ENCODE results near the gene OXNAD1.

The OXNAD1 gene, protein sequence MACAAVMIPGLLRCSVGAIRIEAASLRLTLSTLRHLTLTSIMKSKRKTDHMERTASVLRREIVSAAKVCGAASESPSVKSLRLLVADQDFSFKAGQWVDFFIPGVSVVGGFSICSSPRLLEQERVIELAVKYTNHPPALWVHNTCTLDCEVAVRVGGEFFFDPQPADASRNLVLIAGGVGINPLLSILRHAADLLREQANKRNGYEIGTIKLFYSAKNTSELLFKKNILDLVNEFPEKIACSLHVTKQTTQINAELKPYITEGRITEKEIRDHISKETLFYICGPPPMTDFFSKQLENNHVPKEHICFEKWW

DNA sequence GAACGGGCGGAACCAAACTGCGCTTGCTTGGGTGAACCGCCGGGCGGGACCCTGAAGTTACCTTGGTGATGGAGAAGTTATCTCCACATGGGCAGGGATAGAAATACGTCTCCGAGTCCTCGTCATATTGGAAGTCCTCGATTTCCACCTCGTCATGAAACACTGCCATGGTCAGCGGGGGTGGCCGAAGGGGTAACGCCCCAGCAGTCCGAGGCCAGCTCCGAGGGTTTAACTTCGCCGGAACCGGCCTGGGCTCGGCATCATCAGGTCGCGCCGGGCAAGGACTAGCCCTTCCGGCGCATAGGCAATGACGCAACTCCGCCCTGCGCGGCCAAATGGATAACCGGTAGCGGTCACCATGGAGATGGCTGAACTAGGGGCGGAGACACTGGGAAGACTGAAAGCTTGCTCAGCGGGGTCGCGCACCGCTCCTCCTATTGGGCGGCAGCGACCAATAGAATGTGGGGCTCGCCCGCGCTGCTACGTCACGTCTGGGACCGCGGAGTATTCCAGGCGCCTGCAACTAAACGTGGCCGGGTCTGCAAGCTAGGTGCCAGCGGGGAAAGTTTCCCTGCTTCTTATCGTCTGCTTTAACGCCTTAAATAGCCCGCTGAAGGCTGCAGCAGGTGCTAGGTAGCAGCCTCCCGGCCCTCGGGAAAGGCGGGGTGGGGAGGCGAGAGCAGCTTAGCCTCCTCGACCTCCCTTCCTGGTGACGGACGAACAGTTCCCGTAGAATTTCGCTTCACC lies at the start of gene OXNAD1, which contains the start of gene DPH3:
OXNAD1 (plus strand) TSS at position 505 of the 747 bp plus-strand sequence. CDS start 5,741 bp downstream, outside the sequence.
DPH3 (minus strand) TSS at position 236 of the 747 bp plus-strand sequence; CDS start at position 169, 67 bp downstream.
- DNase-seq: peak; percentile 100

DNA sequence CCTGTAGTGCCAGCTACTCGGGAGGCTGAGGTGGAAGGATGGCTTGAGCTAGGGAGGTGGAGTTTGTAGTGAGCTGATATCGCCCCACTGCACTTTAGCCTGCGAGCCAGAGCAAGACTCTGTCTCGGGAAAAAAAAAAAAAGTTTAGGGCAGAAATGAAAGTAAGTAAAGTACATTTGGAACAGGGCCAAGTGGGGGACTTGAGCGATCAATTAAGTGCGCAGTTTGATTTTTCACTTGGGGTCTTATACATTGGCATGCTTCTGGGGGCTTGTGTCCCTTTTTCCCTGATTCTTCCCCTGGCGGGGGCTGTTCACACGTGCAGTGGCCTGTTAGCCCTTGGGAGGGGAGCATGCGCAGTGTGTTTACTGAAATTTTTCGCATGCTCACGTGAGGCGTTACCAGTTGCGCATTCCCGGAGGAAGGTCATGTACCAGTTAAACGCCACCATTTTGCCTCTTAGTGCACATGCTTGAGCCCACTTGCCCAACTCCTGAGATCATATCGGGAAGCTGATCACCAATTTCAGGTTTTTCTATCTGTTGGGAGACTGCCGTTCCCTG lies 48.6 kb upstream of the OXNAD1 start:
- no peak for DNase-seq

DNA sequence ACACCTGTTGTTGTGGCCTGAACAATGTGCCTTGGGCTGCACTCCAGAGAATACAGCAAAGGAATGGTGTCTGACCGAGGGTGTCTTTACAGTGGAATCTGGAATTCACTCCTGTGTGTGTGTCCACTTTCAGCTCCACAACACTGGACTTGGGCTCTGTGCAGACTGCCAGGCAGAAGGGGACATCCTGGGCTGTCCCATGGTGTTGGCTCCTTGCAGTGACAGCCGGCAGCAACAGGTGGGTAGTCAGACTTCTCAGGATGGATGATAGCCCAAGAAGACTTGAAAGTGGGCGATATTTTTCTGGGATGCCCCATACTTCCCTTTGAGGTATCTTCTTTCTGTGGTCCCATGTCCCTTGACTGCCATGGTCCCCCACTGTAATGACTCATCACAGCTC lies 45.2 kb upstream of the OXNAD1 start:
- no peak for DNase-seq

DNA sequence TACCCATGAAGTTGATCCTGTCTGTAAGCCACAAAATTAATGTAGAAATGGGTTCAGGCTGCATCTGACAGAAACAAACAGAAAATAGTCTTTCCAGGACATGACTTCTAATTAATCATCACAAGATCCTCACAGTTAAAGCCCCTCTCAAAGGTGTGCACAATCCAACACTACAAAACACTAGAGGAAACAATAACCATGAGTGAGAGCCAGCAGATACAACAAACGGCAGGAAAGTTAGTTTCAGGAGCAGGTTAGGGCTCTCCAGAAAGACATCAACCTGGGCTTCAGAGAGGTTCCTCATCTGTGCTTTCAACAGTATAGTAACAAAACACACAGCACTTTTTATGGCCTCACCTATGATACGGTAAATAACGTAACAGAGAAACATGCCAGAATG lies 43.0 kb upstream of the OXNAD1 start:
- DNase-seq: no peak

DNA sequence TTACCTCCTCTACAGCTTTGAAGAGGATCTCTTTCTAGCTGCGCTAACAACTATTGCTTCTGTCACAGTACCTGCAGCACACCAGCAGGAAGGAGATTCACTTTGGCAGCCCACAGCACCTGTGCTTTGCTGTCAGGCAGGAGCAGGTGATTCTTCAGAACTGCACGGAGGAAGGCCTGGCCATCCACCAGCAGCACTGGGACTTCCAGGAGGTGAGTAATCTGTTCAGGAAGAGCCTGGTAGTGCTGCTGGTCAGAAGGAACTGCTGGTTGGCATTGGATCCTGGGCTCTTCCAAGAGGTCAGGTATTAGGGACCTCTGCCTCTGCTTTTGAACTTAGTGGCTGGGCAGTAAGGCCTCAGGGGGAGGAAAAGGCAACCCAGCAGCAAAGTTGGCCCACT lies 42.5 kb upstream of the OXNAD1 start:
- DNase-seq: no peak

DNA sequence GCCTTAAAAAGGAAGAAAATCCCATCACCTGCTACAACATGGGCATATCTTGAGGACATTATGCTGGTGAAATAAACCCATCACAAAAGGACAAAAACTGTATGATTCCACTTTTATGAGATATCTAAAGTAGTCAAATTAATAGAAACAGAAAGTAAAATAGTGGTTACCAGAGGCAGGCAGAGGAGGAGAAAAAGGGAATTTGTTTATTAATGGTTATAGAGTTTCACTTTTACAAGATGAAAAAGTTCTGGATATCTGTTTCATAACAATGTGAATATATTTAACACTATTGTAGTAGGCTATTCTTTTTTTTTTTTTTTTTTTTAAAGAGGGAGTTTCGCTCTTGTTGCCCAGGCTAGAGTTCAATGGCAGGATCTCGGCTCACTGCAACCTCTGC lies 40.7 kb upstream of the OXNAD1 start:
- peak; percentile 78 for DNase-seq

DNA sequence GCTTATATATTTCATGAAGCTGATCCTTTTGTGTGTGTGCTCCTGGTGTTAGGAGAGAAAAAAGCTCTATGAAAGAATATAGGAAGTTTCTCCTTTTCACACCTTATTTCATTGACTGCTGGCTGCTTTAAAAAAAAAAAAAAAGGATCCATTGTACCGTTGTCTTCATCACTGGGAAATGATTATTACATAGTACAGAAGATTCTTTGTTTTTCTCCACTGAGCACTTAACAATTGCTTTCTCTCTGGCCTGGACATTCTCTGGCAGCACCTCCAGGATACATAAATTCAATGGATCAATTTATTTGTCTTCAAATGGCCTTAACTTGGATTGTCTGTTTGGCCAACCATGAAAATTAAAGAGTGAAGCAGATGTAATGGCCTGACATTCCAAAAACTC lies 37.4 kb upstream of the OXNAD1 start:
- DNase-seq: no peak

DNA sequence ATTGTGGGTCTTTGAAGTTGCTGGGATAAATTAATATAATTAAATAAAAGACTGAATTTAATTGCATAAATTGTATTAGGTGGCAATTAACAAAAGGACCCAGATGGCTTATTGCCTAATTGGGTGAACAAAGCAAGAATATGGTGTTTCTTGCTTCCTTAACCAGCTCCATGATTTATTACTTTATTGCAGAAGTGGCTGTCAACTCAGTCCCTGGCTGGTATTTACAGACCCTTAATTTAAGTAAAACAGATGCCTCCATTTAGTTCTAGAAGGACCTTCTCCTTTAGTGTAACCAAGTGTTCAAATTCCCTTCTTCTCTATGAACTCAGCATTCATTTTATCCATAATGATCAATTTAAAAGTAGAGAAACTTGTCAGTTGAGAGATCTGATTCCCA lies 35.3 kb upstream of the OXNAD1 start:
- no peak for DNase-seq

DNA sequence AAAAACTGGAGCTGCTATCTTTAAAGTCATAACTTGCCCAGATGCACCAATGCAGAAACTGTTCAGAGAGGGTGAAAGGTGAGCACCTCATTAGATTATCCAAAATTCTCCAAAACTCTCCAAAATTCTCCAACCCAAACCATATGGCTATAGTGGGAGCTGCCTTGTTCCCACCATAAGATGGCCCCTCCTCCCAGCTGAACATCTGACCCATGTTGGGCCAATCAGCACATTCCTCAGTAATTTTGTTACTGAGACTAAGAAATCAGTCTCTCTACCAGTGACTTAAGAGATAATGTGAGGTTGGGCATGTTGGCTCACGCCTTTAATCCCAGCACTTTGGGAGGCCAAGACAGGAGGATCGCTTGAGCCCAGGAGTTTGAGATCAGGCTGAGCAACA lies 33.0 kb upstream of the OXNAD1 start:
- DNase-seq: no peak

DNA sequence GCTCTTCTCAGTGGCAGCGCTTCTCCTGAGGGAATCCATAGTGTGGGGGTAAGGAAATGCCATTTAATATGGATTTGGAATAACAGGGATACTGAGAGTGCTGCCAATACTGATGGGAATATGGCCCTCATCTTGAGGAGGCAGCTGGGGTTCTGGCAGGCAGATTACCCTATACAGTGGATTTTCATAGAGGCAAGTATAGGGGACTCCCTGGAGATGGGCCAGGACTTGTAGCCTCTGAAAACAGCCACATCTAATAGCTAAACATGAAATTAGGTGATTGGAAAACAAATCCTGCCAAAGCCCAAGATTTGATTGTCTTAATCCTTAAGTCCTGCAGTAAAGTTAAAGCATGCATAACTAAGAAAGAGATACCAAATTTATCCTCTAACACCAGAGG lies 31.2 kb upstream of the OXNAD1 start:
- no peak for DNase-seq

DNA sequence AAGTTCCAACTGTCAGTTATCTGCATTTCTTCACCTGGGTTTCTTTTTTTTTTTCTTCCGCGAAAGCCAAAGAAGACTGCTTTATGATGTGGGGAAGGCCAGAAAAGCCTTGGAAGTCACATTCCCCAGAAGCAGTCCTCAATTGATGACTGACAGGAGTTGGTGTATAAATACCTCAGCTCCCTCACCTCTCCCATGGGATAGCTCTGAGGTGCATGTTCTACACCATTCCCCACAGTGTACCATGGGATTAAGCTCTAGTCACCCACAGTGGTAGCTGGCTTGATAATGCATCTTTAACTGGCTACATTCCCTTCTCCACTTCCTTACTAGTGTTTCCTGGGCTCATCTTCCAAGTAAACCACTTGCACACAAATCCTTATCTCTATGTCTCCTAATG lies 30.7 kb upstream of the OXNAD1 start:
- no peak for DNase-seq

DNA sequence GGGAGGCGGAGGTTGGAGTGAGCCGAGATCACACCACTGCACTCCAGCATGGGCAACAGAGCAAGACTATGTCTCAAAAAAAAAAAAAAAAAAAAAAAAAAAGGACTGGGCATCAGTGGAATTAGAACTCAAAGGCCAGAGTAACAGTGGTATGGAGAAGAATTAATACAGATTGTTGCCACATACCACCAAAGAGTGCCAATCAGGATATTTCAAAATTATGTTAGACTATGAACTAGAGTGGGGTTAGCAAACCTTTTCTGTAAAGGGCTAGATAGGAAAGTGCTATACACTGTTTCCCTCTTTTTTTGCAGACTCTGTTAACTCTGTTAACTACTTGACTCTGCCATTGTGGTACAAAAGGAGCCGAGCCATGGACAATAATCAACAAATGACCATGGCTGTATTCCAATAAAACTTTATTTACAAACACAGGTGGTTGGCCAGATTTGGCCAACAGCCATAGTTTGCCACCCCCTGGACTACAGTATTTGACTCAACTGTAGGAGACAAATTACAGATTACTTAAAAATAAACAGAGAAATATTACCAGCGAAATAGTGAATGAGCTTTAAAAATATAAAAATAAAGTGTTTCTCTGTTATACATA lies 28.9 kb upstream of the OXNAD1 start:
- DNase-seq: no peak

DNA sequence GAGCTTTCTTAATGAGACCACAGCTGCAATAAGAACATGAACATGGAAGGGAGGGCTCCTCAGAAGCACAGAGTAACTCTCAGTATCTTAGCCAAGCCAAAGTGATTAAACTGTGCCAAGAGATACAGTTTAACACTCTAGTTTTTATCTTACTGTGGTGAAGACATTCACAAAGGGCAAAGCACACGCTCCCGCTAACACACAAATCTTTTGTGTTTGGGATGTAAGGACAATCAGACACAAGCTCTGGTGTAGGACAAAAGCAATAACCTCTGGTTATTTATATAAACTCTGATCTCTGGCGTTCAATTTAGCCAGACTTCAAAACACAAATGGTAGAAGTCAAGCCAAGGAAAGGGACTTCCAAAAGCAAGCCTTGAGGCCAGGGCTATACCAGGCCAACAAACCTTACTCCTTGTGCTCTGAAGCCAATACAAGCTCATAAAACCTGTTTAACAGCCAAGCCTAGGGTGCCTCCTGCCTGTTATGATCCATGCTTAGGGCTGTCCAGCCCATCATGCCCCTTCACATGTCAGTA lies 28.1 kb upstream of the OXNAD1 start:
- no peak for DNase-seq

DNA sequence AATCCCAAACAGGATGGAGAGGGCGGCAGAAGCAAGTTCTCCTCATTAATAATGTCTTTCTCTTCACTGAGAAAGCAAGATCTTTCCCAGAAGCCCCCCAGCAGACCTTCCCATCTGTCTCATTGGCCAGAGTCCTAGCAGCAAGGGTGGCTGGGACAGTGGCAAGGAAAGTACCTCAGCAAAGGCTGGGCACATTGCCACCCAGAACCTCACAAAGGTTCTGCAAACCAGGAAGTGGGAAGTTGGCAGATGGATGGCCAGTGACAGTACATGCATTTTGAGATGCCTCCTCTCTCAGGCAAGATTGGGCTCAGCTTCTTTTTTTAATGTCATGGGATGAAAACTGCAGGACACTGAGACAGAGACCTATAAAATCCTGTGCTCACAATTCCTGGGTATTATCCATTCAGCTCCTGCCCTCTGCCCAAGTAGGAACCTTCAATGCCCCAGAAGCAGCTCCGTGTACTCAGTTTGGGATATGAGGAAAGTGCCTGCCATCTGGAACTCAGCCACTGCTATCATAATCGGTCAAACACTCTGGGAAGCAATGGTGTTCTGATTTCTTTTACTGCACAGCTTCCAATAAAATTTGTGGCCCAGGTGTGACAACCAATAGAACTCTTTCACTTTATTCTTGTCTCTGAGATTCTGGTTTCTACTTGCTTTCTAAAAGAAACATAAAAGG lies 25.8 kb upstream of the OXNAD1 start:
- no peak for DNase-seq

DNA sequence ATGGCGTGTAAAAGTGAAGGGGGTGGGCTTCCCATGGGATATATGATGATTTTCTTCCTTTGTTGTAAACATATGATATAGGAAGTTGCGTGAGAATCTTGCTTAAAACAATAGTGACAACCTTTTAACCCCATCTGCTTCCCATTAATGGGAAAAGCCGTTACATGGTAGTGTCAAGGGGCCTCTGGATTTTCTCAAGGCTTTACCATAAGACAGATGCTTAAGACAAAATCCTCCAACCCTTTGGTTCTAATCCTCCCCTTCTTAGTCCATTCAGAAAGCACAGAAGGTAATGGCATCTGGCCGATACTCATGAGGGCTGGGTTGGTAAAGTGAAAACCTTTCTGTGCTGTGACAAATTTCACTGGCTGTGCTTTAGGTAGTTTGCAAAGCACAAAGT lies 25.2 kb upstream of the OXNAD1 start:
- no peak for DNase-seq

DNA sequence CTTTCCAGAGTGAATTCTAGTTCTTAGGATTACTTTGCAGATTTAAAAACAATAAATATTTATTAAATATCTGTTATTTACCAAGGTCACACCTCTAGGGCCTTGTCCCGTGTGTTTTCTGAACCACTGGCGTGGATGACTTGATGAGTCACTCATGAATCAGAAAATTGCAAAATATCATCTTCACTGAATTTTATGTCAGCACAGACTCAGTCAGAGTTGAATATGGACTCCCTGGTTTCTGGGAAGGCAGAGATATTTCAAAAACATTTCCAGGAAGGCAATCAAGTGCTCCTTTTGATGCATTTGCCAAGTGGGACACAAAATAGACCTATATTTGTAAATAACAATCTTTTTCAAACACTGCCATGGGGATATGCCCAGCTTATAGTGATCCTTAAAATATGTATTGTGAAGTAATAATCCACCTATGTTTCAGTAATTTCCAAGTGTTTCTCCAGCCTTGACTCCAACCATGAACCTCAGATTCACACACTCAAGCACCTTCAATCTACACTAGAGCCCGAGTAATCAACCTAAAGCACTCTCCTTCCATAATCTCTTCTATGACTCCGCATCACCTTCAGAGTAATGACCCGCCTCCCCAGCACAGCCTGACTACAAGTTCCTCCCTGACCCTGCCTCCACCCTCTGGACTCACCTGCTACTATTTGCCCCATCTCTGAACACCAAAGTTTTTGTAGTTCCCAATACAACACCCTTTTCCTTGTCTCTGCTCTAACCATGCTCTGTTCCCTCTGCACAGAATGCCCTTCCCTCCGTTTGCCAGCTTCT lies 24.6 kb upstream of the OXNAD1 start:
- peak; percentile 89 for DNase-seq

DNA sequence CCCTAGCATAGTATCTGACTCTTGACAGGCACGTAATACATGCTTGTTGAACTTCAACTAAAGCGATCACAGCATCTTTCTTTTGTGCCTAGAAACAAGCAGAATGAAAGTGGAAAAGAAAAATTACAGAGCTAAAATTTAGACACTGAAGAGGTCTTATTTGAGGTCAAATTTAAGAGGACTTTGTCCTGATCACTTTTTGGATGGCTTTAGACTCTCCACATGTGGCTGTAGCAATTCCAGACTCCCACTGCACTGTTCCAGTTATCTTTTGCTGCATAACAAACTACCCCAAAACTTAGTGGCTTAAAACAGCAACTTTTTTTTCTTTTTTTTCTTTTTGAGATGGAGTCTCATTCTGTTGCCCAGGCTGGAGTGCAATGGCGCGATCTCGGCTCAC lies 23.8 kb upstream of the OXNAD1 start:
- DNase-seq: no peak

DNA sequence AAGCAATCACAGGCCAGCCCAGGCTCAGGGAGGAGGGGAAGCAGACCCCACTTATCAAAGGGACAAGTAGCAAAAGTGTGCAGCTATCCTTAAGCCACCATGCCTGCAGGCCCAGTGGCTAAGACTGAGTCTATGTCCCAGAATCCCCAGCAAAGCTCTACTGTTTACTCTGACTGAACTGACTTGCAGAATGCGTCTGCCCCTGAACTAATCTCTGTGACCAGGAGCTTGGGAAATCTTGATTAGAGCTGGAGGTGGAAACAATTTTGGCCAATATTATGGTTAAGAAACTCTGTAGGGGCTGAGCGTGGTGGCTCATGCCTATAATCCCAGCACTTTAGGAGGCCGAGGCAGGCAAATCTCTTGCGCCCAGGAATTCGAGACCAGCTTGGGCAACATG lies 22.8 kb upstream of the OXNAD1 start:
- no peak for DNase-seq

DNA sequence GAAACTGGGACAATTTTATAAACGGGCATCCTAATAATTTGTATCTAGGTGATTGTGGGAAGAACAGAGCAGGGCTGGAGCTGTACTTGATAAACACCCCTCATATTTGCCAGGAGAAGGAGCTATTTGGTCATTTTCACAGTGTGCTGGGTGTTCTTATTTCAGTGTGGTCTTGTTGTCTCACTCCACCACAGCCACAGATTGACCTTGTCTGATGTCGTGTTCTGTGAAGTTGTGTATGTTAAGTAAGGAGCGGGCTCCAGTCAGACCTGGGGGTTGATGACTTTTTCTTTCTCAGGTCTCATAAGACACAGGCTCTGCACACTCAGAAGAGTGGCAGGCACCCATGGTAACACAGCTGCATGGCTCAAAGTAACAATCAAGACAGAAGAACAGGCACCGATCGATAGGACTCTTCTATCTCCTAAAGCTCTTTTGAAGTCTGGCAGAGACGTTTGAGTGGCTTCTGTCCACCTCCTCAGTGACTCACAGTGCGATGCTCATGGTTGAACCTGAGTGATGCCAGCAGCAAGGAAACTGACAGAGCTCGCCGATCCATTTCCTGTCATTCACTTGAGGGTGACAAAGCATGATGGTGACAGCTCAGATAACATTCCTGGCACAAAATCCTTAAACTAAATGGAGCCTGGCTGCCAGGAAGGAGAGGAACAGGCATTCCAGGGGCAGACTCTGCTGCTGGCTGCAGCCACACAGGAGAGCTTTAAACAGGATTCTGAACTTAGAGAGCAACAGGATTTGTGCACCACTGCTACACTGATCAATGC lies 21.1 kb upstream of the OXNAD1 start:
- no peak for DNase-seq

DNA sequence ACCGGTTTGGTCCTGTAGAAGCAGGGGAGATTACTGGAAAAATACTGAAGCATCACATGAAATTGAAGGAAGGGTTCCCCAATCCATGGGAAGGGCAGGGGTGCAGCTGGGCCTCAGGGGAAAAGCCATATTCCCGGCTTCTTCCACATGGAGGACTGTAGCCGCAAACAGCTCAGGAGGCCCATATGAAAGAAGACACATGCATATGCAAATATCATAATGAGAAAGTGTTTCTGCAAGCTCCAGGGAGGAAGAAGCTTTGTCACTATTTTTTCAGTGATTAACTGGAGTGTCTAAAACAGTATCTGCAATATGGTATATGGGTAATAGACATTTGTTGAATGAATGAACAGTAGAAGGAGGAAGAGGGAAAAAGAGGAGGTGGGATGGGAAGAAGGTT lies 19.4 kb upstream of the OXNAD1 start:
- no peak for DNase-seq

Data from inflammatory macrophage treated with lipopolysaccharide for 4 hours (primary cell).